ENCODE results near the gene MTUS2. TPM values are rescaled to one million over a fixed set of nuclear protein-coding genes. Genes with fewer than 3 reads are reported as not detected.

Gene MTUS2
- total RNA-seq, 1 experiment from 2014 or later = 0.35 TPM

DNA sequence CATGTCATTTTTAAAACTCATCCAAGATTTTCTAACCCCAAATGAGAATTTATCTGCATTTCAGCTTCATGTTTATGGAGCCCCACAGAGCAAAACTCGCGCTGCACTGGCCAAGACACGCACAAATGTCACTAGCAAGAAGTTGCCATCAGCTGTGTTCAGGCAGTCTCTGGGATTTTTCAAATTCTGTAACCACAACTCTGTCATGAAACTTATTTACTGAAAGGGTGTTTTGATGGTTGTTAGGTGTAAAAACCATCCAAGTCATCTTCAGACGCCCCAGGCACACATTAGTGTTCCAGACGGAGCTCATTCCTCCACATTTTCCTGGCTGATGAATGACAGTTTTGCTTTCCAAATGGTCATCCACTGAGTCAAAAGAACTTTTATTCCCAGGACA, 712.0 kb downstream of the MTUS2 start:
- no peak overlapping the region for H3K23ac ChIP-seq (ENCODE audit: insufficient read length, low read depth, low read length)
- no peak overlapping the region for H4K8ac ChIP-seq (replicated peaks; ENCODE audit: insufficient read length, low read depth, low read length)
- H2BK120ac ChIP-seq (ENCODE audit: low read depth, low read length, poor library complexity, severe bottlenecking) = no peak overlapping the region
- no peak overlapping the region for H2AFZ ChIP-seq (ENCODE audit: low read length)
- no peaks in the 10 kb centered on the region for H3K23me2 ChIP-seq (ENCODE audit: insufficient read length, low read depth, low read length, poor library complexity, severe bottlenecking)
- H3K27ac ChIP-seq (ENCODE audit: insufficient read length, low read depth, low read length) = no peak overlapping the region
- no peak for DNase-seq
- no peak overlapping the region for H3K4me2 ChIP-seq (ENCODE audit: insufficient read depth, insufficient read length, low read length)
- no peaks in the 10 kb centered on the region for H3K79me1 ChIP-seq (ENCODE audit: insufficient read depth, low read depth, low read length, poor library complexity, severe bottlenecking)
- WGBS (ENCODE audit: extremely low coverage, insufficient read length, low lambda C conversion rate) = no CpG with 5 or more reads among the region's 5 CpGs
- H3K79me2 ChIP-seq (ENCODE audit: insufficient read depth, low read length) = no peaks in the 10 kb centered on the region
- H3K4me1 ChIP-seq (ENCODE audit: insufficient read depth, low read length) = no peaks in the 10 kb centered on the region
- no peak overlapping the region for H2AK5ac ChIP-seq (ENCODE audit: insufficient read length, low read length)
- H3K27ac Mint-ChIP-seq = peak overlapping the region in 1 of 3 experiments; percentile 39; a peak in 1 of 7 replicates
- H3K56ac ChIP-seq (ENCODE audit: insufficient read length, low read depth, low read length) = no peak overlapping the region
- H3K36me3 Mint-ChIP-seq (ENCODE audit: insufficient read depth in 1 of 3, low read depth in 3 of 3) = peaks cover 35 to 80% (median 66%) of the 10 kb centered on the region in 3 experiments
- H2BK20ac ChIP-seq (ENCODE audit: low read depth, low read length, poor library complexity, severe bottlenecking) = no peak overlapping the region
- H3K9ac ChIP-seq (ENCODE audit: extremely low read depth, insufficient read length, low read length) = no peak overlapping the region
- H3K4me1 Mint-ChIP-seq = 0 out of 4 replicates have a peak, but pooled peaks cover 0 to 3% of the 10 kb centered on the region in 2 experiments
- no peak overlapping the region for H3K4me3 Mint-ChIP-seq
- TF ChIP-seq, protein P1, sequence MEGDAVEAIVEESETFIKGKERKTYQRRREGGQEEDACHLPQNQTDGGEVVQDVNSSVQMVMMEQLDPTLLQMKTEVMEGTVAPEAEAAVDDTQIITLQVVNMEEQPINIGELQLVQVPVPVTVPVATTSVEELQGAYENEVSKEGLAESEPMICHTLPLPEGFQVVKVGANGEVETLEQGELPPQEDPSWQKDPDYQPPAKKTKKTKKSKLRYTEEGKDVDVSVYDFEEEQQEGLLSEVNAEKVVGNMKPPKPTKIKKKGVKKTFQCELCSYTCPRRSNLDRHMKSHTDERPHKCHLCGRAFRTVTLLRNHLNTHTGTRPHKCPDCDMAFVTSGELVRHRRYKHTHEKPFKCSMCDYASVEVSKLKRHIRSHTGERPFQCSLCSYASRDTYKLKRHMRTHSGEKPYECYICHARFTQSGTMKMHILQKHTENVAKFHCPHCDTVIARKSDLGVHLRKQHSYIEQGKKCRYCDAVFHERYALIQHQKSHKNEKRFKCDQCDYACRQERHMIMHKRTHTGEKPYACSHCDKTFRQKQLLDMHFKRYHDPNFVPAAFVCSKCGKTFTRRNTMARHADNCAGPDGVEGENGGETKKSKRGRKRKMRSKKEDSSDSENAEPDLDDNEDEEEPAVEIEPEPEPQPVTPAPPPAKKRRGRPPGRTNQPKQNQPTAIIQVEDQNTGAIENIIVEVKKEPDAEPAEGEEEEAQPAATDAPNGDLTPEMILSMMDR (conservative IDR thresholded peaks at IDR 0.05) = no peak
- H3K14ac ChIP-seq (ENCODE audit: insufficient read depth, low read length) = no peak overlapping the region
- no peak overlapping the region for H2BK12ac ChIP-seq (ENCODE audit: insufficient read length, low read depth, low read length)
- H3K9me3 ChIP-seq (ENCODE audit: control insufficient read depth, low read depth, low read length) = no peaks in the 10 kb centered on the region
- H3K18ac ChIP-seq (ENCODE audit: insufficient read length, low read depth, low read length) = no peak overlapping the region
- no peaks in the 10 kb centered on the region for H3K27me3 Mint-ChIP-seq (ENCODE audit: low read depth)
- H3K27me3 ChIP-seq (ENCODE audit: insufficient read depth, low read length) = no peaks in the 10 kb centered on the region
- no peak overlapping the region for H3T11ph ChIP-seq (ENCODE audit: low read length)
- no peak overlapping the region for H4K91ac ChIP-seq (ENCODE audit: insufficient read length, low read depth, low read length)
- H3K9me3 Mint-ChIP-seq = no peaks in the 10 kb centered on the region
- H2BK5ac ChIP-seq (ENCODE audit: insufficient read length, low read length) = no peak overlapping the region
- no peak overlapping the region for H4K5ac ChIP-seq (ENCODE audit: insufficient read length, low read depth, low read length)
- no peak overlapping the region for H2BK15ac ChIP-seq (ENCODE audit: low read depth, low read length)
- no peak overlapping the region for H3K4ac ChIP-seq (ENCODE audit: low read depth, low read length)
- no peaks in the 10 kb centered on the region for H4K20me1 ChIP-seq (ENCODE audit: control insufficient read depth, insufficient read depth, insufficient read length)

All from H9 (cell line).